Loucy (cell line): Measurements from ENCODE around the gene COL10A1.

Experiments used
- CTCF ChIP-seq: fragments of 200-600 bp; sonication (generic); conservative IDR thresholded peaks from 2 replicates; pipeline ENCODE4 v1.5.1; 2014; ENCODE audit warnings: mild to moderate bottlenecking, antibody characterized with exemption, low read length
- EZH2phosphoT487 ChIP-seq: fragments of 200-600 bp; IDR thresholded peaks from 2 replicates; pipeline ENCODE4 v1.6.1; 2018; ENCODE audit warnings: antibody characterized with exemption, mild to moderate bottlenecking, moderate library complexity, borderline replicate concordance

- TF ChIP-seq CTCF (no peak), EZH2phosphoT487 (no peak)
Measured at GRCh38 chr6:116156405-116157326, 30.7 kb upstream of the COL10A1 start.
